D721Med (cell line): Measurements from ENCODE around the gene PNPLA7.

Source experiments
- DNase-seq: peaks from one replicate; pipeline ENCODE4 v3.0.0; 2011; ENCODE audit warnings: low spot score; ENCODE audit not compliant: insufficient read length
- FAIRE-seq: peaks from 2 replicates; lab custom pipeline; 2011; peaks lifted over from hg19 to GRCh38; lab: Jason Lieb, UNC
- TF ChIP-seq, protein P1 (sequence below): IDR thresholded peaks from 2 replicates; pipeline ENCODE4 v1.5.1; 2012; ENCODE audit warnings: mild to moderate bottlenecking, control low read depth; ENCODE audit not compliant: insufficient read depth; ENCODE audit errors: missing control alignments

PNPLA7 gene

GRCh38 chr9:137421838-137422603 lies 128.2 kb downstream of the PNPLA7 start:
- no peak for DNase-seq
- TF ChIP-seq, protein P1, sequence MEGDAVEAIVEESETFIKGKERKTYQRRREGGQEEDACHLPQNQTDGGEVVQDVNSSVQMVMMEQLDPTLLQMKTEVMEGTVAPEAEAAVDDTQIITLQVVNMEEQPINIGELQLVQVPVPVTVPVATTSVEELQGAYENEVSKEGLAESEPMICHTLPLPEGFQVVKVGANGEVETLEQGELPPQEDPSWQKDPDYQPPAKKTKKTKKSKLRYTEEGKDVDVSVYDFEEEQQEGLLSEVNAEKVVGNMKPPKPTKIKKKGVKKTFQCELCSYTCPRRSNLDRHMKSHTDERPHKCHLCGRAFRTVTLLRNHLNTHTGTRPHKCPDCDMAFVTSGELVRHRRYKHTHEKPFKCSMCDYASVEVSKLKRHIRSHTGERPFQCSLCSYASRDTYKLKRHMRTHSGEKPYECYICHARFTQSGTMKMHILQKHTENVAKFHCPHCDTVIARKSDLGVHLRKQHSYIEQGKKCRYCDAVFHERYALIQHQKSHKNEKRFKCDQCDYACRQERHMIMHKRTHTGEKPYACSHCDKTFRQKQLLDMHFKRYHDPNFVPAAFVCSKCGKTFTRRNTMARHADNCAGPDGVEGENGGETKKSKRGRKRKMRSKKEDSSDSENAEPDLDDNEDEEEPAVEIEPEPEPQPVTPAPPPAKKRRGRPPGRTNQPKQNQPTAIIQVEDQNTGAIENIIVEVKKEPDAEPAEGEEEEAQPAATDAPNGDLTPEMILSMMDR, result no peak
- FAIRE-seq, result no peak

GRCh38 chr9:137417161-137418021 lies 132.8 kb downstream of the PNPLA7 start:
- FAIRE-seq, result no peak
- TF ChIP-seq, protein P1, result no peak
- DNase-seq, result no peak

DNA sequence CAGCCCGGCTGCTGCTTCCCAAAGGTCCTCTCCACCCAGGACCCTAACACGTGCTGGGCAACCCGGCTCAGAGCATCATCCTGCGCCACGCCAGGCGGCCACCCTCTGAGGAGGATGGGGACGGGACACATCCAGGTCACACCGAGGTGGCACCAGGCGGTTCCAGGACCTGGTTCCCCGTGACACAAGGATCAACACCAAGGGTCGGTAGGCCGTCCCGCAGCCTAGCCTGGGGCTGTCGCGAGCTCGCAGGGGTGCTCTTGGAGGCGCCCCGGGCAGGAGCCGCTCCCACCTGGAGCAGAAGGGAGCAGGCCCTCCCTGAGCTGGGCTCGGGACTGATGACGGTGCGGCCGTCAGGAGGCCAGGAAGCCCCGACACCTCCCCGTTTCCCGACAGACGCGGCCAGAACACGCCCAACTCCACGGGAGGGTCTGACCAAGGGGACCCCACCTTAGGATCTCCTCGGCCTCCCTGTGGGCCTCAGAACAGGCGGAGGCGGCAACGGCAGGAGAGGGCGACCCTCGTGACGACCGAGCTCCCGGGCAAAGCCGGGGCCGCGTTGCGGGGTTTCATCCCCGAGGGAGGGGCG lies 133.5 kb downstream of the PNPLA7 start:
- DNase-seq, result no peak
- no peak for FAIRE-seq
- TF ChIP-seq, protein P1, result no peak

DNA sequence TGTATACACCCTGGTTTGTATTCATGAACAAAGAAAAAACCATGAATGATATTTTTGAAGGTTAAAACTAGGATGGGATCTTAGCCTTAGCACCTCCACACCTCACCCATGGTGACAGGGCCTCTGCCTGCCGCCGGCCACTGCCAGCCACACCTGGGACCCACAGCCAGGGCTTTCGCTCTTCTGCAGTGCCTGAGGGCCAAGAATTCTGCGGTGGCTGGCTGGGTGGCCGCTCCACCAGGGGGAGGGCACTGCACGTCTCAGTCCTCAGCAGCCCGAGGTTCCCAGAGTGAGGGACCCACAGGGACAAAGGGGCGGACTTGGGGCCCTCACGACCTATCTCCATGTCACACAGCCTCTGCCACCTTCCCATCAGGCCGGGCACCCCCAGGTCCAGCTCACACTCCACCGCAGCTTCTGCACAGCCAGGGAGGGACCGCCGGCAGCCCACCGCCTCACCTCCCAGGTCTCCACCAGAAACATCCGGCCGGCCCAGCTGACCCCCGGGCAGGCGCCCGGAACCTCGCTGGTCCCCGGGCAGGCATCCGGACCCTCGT lies 134.1 kb downstream of the PNPLA7 start:
- no peak for DNase-seq
- TF ChIP-seq, protein P1, result no peak
- FAIRE-seq, result no peak

DNA sequence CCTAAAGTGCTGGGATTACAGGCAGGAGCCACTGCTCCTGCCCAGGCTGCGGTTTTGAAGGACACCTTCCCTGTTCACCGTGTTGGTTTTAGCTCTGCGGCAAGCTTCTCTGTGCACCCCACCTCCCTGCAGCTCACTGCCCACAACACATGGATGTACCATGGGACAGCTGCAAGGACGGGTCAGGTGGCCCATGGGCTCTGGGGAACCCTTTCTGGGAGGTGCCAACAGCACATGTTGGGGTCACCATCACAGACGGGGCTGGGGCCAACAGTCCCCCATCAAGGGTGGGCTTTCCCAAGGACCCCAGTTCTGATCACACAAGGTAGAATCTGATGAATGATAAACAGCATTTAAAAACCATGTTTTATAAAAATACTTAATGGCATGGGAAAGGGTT lies 134.8 kb downstream of the PNPLA7 start:
- FAIRE-seq (no peak), DNase-seq (no peak)
- TF ChIP-seq, protein P1, result no peak

GRCh38 chr9:137412431-137412830 lies 137.8 kb downstream of the PNPLA7 start:
- no peak for DNase-seq
- TF ChIP-seq, protein P1, result no peak

More at GRCh38 chr9:137412431-137412830, 137.8 kb downstream of the PNPLA7 start:
- no peak for FAIRE-seq
